NOMO-1 treated with DMSO at 0.1 percent for 48 hours (cell line): ENCODE data around the gene NFIA.
"Not testable (repeated sequence)": the region's sequence is repeated elsewhere in the genome, so short reads cannot be mapped to it uniquely, and the experiment has no call there.

Experiments used
- DNase-seq: peaks from one replicate; lab custom pipeline; 2025; ENCODE audit not compliant: unreplicated experiment; lab: John Stamatoyannopoulos, UW

NFIA gene

DNA sequence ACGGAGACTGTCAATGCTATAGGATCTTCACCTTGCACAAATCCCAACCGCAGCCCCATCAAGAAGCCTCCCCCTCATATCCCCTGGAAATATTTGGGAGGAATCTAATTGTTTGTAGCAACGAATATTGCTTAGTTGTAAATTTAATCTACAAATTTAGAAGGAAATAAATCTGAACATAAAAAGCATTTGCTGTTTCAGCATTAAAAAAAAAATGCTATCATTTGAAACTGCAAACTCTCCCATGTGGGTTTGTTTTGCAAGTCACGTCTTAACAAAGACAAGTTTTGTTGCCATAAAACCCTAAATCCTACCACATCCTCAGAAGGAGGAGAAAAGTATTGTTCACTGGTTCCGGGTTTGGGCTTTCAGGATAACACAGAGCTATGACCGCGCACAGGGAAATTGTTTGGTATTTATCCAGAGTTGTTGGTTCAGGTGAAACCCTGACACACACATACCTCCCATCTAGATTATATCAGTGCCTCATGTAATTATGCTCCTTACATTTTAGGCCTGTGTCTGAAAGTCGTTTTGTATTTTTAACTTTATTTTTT is 363.0 kb downstream of the NFIA start:
- no peak for DNase-seq

DNA sequence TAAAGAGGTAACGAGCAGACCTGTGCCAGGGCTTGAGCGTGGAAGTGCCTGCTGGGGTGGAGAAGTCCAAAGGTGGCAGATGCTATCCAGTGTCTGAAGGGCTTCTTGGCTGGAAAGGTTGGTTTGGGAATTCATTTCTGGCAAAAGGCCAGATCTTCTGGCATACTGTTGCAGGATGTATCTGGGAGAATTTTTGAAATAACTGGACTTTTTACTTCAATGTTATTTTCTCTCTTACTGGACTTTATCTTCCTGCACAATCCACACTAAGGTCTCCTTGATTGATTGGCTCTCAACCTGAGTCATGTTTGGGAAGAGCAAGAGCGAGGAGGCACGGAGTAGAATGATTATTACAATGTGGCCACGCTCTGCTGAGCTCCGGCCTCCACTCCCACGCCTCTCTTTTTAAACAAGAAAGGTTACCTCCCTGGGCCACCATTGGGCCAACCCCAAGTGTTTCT is 364.2 kb downstream of the NFIA start:
- DNase-seq: no peak

DNA sequence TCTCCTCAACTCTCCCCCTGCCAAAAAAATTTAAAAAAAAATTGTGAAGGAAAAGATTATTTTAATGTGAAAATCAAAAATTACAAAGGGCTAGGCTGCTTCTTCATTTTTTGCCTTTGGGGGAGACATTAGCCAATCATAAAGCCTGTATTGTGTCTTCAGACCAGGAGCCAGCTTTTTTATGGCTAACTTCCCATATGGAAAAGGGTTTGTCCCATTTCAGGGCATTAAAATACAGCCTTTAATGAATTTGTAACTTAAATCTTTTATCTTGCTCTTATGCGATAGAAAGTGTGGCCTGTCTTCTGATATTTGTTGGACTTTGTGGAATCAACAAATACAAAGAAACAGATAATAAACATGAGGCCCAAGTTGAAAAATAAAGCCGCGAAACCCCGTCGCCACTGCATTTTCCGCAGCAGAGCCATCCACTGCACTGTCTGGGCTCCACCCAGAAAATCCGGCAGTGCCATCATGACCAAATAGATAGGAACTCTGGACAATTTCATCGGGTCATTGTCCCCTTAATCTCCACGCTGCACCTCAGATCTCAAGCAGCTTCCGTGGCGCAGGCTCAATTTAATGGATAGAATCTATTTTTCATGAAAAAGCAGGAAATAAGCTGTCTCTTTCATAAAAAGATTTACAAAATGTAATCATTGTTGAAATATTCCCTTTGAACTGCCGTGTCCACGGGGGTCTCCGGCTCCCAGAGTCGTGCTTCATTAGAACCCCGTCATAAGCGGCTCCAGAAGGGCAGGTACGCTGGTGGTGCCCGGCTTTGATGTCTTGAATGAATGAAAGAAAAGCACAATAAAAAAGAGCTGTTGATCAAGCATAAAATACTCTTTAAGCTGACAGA is 365.0 kb downstream of the NFIA start:
- DNase-seq: no peak

DNA sequence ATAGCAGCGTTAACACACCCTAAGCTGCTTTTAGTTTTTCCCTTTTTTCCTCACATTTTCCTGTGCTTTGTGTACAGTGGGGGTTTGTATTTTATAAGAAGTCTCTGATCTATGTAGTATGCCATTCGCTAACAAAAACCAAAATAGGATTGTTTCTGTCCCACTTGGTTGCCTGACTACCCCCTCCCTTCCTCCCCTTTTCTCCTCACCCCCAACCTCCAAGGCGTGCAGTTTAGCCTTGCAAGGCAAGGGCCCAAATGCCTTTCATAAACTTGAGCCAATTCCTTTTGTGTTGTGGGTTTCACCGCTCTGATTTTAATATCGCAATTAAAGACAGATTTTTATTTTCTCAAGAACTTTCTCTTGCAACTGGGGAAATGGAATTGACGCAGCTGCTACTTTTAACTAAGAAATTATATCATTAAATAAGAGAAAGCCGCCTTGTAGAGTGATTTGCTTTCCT is 365.6 kb downstream of the NFIA start:
- DNase-seq: no peak

DNA sequence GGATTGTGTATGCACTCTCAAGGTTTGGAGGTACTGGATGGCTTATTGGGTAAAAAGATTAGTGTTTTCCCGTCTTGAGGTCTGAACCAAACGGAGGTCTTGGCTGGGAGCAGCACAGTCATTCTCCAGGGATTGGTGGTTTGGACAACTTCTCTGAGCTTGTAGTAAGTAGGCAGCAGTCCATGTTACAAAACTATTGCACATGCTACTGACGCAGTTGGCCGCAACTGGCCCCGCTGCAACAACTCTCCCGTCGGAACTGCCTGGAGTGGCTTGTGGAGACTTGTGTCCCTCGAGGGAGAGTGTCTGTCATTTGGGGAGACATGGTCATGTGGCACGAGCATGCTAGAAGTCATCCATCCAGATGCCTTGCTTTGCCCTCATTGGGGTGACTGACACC is 366.6 kb downstream of the NFIA start:
- DNase-seq: no peak

DNA sequence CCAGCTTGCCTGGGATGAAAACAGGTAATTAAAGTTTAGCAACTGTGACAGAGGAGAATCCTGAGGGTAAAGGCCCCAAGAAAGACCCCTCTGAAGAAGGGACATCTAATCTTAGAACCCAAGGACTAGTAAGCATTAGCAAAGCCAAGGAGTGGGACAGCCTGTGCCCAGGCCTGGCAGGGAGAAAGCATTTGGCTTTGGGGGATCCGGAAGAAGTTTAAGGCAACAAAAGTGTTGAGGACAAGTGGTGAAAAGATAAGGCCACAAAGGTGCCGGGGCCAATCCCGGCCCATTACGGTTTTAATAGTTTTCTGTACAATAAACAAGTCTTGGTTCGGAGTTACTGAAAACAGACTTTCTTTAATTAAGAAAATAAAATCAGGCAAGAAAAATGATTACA is 367.0 kb downstream of the NFIA start:
- DNase-seq: no peak

DNA sequence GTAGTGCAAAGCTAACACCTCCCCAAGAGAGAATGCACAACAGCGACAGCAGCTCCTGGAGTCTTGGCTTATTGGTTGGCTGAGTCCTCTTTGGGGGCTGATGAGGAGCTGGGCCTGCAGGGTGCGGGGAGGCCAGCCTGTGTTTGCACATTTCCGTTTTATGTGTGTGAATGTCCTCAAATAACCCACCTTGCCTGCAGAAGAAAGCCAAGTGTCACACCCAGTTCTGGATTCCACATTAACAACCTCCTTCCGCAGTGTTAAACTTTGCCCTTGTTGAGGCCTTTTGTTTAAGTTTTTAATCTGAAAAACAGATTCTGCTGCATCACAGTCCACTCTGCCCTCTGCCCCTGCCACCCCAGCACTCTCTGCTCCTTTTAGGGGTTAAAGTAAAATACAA is 368.1 kb downstream of the NFIA start:
- DNase-seq: peak; percentile 43

DNA sequence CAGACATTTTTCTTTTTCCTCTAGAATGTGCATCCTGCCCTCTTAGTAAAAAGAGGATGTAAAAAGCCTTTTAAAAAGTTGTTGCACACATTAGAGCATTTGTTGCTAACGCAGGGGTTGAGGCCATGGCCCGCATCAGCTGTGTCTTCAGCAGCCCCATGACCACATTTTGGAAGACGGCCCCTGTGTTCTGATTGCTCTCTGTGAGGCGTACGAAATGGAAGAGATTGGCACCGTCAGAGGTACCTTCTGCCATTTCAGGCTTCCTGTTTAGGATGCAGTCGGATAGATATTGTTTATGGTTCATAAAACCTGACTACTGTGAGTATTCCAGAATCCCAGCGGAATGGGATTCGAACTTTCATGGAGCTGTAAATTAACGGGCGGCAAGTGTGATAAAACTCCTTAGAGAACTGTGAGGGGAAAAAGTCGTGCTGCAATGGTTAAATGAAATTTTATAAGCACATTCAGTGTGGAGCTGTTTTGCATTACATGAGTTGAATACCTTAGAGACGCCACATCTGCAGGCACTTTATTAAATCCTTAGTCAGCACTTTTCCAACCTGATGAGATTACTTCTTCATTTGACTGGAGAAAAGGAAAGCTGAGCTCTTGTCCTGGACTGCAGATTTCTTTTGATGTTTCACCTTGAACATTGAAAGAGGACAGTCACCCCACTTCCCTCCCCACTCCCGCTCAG is 368.7 kb downstream of the NFIA start:
- peak; percentile 49 for DNase-seq

DNA sequence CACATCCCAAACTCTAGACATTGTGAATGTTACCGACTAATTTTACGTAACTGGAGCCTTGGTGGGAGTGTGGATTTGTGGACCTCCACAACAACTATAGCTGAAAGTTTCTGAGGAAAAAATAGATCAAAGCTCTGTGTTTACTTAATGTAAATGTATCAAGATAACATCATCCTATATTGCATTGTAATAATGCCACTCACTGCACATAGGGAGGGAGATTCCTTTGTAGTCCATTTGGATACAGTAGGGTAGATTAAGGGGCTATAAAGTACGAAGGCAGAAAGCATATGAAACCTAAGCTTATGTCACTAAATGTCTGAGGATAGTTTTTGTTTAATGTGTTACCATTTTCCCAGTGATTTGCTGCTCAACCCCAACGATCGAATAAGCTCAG is 369.2 kb downstream of the NFIA start:
- no peak for DNase-seq

DNA sequence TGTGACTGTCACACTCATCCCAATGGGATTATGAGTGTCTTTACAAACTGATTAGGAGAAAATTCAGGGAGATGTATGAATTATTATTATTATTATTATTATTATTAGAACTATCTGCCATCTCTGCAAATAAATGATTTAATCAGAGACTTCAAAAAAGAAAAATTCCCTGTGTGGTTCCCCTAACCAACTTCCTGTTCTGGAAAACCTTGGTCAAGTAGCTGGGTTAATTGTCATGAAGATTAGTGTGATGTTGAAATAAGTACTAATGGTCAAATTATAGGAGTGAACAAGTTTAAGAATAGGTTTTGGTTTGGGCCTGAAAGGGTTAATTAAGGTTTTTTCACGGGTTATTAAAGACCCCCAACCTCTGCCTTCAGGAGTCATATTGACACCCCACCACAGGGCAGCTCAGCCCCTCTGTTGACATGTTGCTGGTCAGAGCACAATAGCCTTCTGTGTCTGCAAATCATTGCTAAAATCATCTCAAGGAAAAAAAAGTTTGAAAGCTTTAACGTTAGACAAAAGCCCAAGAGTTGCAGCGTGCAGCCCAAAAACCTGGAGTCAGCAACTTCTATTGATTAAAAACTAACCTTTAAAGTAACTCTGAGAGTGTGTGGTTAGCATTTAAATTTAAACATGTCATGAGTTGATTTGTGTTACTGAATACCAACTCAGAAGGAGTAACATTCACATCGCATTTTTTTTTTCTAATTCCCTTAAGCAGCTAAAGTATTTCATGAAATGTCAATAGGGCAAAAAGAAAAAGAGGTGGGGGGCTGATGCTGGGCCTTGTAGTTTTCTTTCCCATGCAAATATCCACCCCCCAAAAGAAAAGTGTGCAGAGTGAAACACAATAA is 370.0 kb downstream of the NFIA start:
- peak; percentile 11 for DNase-seq

DNA sequence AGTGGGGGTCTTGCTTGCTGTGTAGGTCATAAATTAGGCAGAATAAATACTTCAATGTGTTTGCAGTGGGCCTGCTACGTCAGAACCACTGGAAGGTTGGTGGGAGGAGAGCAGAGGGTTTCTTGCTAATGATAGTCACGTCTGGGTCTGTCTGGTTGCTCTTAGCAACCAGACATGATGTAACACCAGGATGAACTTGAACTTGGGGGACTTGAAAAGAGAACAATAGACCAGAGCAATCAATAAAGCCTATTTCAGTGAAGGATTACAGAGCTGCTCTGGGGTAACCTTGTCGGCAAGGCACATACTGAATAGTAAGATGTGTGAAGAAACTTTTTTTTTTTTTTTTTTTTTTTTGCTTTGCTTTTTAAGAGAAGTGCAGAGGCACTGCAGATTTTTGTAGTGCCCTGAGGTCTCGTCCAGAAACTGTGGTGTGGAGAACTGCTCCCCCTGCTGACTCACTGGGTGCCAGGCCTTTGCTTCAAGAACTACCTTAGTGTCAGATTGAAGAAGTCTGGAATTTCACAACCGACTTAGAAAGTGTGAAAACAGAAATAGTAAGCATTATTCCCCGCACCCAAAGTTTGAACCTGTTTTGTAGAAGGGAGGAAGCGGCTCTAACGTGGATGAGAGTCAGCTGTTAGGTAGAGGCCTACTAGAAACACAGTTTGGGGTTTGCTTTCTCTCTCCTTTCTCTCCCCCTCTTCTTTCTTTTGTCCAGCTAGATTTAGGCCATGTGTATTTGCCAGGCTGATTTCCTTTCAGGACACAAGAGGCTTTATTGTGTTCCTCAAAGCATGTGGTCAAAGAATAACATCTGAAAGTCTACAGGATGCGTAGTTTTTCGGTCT is 371.0 kb downstream of the NFIA start:
- DNase-seq: peak; percentile 93

DNA sequence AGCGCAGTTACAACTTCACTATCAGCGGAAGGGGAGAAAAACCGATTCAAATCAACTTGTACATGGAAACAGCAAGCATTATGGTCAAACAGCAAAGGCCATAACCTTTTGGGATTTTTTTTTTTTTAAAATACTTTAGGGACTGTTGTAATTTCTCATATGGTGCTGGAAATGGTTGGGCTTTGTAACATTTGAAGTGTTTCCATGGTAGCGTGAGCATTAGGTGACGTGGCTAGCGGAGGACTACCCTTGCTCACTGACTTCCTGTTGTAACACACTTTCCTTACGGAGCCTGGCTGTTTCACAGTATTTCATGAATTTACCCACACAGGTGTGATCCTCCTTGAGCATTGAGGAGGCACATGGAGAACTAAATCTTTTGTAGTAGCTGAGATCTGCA is 373.0 kb downstream of the NFIA start:
- no peak for DNase-seq

DNA sequence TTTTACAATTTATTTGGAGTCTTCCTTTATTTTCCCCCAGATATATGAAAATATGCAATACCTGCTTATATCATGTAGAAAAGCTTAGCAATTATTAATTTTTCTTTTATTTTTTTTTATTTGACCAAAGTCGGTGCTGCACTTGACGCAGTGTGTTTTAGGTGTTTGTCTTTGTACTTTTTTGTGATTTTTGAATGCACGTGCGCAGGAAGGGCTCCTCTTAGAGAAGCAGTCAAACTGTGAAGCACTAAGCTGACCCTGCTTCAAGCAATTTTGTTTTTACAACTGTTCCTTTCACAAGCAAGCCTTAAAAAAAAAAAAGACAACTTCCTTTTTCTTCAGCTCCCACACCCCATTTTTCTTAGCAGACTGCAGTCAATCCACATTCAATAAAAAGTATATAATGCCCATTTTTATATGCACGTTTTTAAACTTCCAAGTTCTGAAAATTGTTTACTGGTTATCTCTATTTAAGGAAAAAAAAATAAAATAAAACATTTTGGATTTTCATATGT is 375.2 kb downstream of the NFIA start:
- DNase-seq: peak; percentile 77

DNA sequence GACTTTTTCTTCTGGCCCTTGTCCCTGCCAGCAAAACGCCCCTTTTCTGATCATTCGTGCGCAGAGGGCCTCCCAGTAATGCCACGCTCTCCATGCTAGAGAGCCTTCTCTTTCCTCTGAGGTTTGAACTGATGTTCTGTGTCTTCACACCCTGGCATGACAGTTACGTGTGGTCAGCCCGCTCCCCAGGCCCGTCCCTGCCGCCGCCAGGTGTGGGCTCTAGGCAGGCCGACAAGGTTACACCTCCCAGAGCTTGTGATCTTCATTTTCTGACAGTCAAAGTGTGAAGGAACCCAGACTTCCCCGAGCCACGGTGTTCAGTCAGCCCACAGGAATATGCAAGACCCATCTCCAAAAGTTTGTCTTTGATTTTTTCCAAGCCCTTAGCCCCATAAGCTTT is 377.0 kb downstream of the NFIA start:
- no peak for DNase-seq

DNA sequence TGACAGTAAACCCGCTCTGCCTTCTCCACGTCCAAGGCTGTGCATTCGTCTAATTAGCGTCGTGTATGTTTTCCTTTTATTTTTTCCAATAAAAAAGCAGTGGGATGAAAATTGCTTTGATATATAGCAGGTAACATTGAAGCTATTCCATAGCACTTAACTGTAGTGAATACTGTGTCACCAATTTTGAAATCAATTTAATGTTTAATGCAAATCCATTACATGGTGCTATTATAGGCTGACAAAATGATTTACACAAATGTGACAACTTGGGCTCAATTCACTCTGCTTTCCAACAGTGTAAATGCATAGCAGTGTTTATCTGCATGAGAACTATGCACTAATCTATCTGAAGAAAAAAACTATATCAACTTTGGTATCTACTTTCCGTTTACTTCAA is 377.8 kb downstream of the NFIA start:
- no peak for DNase-seq

DNA sequence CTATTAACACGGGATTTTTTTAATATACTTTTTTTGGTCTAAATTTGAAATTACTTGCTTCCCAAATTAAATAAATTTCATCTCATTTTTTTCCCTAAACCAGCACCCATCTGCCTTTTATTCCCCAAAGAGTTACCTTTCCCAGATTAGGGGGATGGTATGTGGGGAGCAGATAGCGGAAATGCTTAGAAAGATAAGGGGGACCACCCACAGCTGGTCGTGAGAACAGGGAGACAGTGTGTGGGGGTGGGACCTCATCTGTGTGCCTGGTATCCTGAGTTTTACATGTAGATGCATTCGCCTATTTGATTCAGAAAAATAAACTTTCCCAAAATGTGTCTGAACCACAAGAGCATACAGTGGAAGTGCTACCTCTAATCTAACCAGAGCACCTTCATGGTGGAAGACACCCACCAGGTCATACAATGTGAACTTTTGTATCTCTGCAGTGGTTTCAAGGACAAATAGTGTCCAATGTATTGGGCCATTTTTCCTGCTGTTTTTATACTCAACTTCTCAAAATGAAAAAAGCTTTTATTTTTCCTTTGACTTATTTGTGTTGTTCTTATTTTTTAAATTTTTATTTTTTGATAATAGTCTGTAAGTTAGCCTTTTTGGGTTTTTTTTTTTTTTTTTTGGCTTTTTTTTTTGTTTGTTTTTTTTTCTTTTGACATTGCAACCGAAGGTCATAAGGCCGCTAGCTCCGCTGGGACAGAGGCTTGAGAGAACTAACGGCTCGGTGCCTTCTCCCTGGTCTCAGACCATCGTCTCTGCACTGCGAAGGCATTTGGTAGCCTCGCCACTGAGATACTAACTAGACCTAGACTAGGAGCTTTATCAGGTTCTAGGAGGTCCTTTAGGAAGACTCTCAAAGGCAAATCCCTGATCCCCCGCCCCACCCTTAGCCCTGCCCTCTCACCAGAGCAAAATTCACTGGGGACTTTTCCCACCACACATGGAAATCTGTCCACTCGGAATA is 379.3 kb downstream of the NFIA start:
- DNase-seq: no peak

DNA sequence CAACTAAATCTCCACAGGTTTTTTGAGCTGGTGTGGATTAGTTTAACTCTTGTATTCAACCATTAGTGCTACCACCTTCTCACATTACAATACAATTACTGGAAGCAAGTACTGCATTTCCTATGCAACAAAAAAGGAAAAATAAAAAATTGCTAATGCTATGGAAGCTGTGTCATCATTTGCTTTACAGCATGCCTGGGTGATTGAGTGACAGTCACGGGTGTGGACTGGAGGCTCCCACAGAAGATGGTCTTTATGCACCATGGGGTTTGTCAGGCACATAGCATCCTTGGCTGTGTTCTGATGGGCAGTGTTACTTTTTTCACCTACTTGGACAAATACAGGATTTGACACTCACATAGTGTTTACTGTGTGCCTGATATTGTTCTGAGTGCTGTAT is 380.3 kb downstream of the NFIA start:
- DNase-seq: no peak

DNA sequence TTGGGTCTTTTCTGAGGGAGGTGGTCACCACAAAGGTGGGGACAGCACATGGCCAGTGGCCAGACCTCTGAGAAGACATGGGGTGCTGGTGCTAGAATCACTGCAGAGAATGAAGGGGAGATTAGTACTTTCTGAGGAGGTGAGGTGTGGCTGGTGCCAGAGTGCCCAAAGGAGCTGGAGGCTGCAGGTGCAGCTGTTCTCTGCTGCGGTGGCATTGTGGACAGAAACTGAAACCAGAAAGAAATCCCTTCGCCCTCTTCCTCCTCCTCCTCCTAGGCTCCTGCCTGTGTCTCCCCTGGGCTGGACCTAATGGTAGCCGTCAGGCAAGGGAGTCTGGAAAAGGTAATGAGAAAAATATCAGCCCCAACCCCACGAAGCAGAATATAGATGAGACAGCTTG is 380.9 kb downstream of the NFIA start:
- DNase-seq: no peak

DNA sequence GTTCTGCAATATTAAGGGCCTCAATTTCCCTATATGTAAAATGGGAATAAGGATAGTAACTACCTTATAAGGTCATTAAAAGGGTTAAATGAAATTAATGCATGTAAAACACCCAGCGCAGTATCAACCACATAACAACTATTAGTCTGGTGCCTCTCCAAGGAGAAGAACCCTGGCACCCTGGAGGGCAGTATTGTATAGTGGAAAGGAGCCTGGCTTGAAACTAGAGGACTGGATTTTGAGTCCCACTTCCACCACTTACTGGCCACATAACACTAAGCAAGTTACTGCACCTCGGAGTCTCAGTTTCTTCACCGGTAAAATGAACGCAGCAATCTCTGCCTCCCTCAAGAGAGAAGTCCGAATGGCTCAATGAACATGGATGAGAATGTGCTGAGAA is 385.5 kb downstream of the NFIA start:
- not testable (repeated sequence) for DNase-seq
